HG02588 (cell line): ENCODE data around the gene PGBD2.
"Not testable (repeated sequence)": the region's sequence is repeated elsewhere in the genome, so short reads cannot be mapped to it uniquely, and the experiment has no call there.

Experiments
- ATAC-seq: cut with Tn5 transposase; IDR thresholded peaks from one replicate; pipeline ENCODE4 v1.9.1; 2021; ENCODE audit warnings: mild to moderate bottlenecking, moderate library complexity; ENCODE audit not compliant: unreplicated experiment

PGBD2 gene

GRCh38 chr1:248924696-248925532 is 18.9 kb downstream of the PGBD2 start:
- ATAC-seq: peak; percentile 90

GRCh38 chr1:248925859-248926258 is 19.8 kb downstream of the PGBD2 start:
- ATAC-seq: not testable (repeated sequence)

- no peak for ATAC-seq
Measured at GRCh38 chr1:248926401-248927182, 20.6 kb downstream of the PGBD2 start.

- ATAC-seq: not testable (repeated sequence)
Measured at GRCh38 chr1:248927283-248927682, 21.2 kb downstream of the PGBD2 start.

GRCh38 chr1:248928122-248928521 is 22.1 kb downstream of the PGBD2 start:
- not testable (repeated sequence) for ATAC-seq

- not testable (repeated sequence) for ATAC-seq
Measured at GRCh38 chr1:248930037-248930436, 24.0 kb downstream of the PGBD2 start.

GRCh38 chr1:248938173-248938809 is 32.3 kb downstream of the PGBD2 start:
- not testable (repeated sequence) for ATAC-seq

GRCh38 chr1:248944134-248944999 is 38.3 kb downstream of the PGBD2 start:
- ATAC-seq: not testable (repeated sequence)

- not testable (repeated sequence) for ATAC-seq
Measured at GRCh38 chr1:248945000-248945423, 39.0 kb downstream of the PGBD2 start.

- ATAC-seq: not testable (repeated sequence)
Measured at GRCh38 chr1:248945453-248945852, 39.4 kb downstream of the PGBD2 start.

- ATAC-seq: not testable (repeated sequence)
Measured at GRCh38 chr1:248945856-248946416, 39.9 kb downstream of the PGBD2 start.
